Mammary epithelial cell (primary cell): ENCODE measurements around the gene ATP6V0A4.

Experiments
- CTCF ChIP-seq, 2 donors: IDR thresholded peaks in 1 of 2; conservative IDR thresholded peaks in 1 of 2; 2 replicates each; pipeline ENCODE4 v1.5.1; 2011 to 2012; ENCODE audit warnings: inconsistent platforms in 2 of 2, low read length in 2 of 2, mild to moderate bottlenecking in 2 of 2, control low read depth in 1 of 2, low read depth in 1 of 2; ENCODE audit not compliant: insufficient read depth in 1 of 2; ENCODE audit errors: extremely low read depth in 1 of 2
- EZH2 ChIP-seq: IDR thresholded peaks from 2 replicates; pipeline ENCODE4 v1.6.1; 2012; ENCODE audit warnings: low read length, inconsistent platforms, borderline replicate concordance

GRCh38 chr7:138670594-138670993 is 127.4 kb downstream of the ATP6V0A4 start:
- TF ChIP-seq CTCF (conservative IDR thresholded peaks at IDR 0.05 in 1 of 2, IDR thresholded peaks at IDR 0.05 in 1 of 2; ENCODE audit: extremely low read depth in 1 of 2, insufficient read depth in 1 of 2, low read depth in 1 of 2, low read length in 2 of 2) (no peak), EZH2 (no peak)
